ENCODE results near the gene ZNF488.

DNA sequence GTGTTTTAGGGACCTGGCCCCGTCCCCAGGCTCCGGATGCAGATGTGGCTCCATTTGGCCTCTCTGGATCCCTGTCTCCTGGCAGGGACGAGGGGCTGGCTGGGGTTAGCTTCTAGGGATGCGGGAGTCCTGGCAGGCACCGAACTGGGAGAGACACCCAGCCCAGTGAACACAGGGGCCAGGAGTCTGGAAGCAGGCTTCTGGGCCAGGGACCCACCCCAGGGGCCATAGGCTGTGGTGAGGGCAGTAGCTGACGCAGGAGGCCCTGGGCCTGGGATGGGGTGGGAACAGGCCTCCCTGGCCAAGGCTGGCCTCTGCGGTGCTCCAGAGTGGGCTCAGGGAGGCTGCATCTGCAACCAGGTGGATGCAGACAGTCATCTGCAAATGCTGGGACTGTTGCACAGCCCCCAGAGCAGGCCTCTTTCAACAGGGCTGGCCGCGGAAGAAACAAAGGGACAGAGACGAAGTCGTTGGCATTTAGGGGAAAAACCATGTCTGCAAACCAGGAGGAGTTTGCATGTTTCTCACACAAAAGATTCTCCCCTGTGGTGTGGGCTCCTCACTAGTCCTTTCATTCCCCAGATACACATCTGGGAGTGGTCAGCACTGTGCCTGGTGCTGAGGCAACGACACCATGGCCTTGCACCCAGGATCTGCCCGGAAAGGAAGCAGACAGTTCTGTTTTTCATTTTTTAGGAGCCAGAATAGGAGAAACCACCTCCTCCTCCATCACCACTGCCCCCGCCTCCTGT is 36.4 kb upstream of the ZNF488 start:
- no peak for TF ChIP-seq POLR2AphosphoS5 (IDR thresholded peaks at IDR 0.05)
- TF ChIP-seq, protein P1, sequence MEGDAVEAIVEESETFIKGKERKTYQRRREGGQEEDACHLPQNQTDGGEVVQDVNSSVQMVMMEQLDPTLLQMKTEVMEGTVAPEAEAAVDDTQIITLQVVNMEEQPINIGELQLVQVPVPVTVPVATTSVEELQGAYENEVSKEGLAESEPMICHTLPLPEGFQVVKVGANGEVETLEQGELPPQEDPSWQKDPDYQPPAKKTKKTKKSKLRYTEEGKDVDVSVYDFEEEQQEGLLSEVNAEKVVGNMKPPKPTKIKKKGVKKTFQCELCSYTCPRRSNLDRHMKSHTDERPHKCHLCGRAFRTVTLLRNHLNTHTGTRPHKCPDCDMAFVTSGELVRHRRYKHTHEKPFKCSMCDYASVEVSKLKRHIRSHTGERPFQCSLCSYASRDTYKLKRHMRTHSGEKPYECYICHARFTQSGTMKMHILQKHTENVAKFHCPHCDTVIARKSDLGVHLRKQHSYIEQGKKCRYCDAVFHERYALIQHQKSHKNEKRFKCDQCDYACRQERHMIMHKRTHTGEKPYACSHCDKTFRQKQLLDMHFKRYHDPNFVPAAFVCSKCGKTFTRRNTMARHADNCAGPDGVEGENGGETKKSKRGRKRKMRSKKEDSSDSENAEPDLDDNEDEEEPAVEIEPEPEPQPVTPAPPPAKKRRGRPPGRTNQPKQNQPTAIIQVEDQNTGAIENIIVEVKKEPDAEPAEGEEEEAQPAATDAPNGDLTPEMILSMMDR (IDR thresholded peaks at IDR 0.05) = no peak
- TF ChIP-seq EP300 (IDR thresholded peaks at IDR 0.05) = no peak

All from gastroesophageal sphincter (tissue), 3 donors.